HG02610 (cell line): Measurements from ENCODE around the gene ENTPD6.
"Not testable (repeated sequence)": the region's sequence is repeated elsewhere in the genome, so short reads cannot be mapped to it uniquely, and the experiment has no call there.

ENCODE experiments used
- ATAC-seq: cut with Tn5 transposase; IDR thresholded peaks from one replicate; pipeline ENCODE4 v1.9.1; 2021; ENCODE audit warnings: mild to moderate bottlenecking, moderate library complexity; ENCODE audit not compliant: unreplicated experiment

Gene ENTPD6

DNA sequence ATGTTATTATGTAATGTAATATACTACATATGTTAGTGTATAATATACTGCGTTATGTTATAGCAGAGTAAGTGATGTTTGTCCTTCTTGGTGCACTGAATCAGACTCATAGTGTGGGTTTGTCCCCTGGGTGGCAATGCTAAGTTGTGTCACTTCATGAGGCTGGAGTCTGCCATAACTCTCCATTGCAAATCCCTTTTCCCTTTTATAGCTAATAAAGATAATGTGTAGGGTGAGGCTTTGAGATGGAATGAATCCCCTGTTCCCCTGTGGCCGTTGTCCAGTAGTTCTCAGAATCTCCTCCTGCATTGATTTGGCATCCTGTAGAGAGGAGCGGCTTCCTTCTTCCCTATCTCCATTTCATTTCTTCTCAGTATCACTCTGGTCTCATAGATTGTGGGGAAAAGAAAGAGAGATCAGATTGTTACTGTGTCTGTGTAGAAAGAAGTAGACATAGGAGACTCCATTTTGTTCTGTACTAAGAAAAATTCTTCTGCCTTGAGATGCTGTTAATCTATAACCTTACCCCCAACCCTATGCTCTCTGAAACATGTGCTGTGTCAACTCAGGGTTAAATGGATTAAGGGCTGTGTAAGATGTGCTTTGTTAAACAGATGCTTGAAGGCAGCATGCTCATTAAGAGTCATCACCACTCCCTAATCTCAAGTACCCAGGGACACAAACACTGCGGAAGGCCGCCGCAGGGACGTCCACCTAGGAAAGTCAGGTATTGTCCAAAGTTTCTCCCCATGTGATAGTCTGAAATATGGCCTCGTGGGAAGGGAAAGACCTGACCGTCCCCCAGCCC is 45.5 kb downstream of the ENTPD6 start:
- not testable (repeated sequence) for ATAC-seq

DNA sequence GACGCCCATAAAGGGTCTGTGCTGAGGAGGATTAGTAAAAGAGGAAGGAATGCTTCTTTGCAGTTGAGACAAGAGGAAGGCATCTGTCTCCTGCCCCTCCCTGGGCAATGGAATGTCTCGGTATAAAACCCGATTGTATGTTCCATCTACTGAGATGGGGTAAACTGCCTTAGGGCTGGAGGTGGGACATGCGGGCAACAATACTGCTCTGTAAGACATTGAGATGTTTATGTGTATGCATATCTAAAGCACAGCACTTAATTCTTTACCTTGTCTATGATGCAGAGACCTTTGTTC is 46.1 kb downstream of the ENTPD6 start:
- ATAC-seq: not testable (repeated sequence)

DNA sequence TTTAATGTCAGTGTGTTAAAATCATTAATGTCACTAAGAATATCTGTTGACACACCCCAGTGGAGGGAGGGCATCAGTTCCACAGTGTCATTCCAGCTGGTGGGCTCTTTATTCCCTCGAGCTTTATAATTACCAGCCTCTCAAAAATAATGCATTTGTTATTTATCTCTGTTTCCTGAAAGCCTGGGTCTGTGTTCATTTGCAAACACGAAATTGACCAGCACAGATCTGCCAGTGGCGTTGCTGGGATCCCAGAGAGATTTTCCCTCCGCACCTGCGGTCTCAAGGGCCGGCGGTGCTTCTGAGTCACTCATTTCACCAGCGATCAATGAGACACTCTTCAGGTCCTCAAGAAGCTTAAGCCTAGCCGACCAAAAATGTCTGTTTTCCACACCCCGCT is 46.7 kb downstream of the ENTPD6 start:
- no peak for ATAC-seq

DNA sequence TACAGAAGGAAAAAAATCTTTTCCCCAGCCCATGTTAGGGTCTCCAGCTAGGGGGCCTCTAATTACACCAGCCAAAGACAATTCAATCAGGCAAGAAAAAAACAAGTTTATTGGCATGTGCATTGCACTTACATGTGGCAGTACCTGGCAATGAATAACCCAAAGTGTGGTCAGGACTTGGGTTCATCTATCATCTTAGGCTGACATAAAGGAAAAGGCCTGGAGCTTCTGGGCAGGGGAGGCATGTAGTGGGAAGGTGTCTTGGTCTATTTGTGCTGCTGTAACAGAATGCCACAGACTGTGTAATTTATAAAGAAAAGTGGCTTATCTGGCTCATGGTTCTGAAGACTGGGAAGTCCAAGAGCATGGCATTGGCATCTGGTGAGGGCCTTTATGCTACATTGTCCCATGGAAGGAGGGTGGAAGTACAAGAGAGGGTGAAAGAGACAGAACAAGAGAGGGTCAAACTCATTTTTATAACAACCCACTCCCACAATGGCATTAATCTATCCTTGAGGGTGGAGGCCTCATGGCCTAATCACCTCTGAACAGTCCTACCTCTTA is 48.0 kb downstream of the ENTPD6 start:
- ATAC-seq: no peak

DNA sequence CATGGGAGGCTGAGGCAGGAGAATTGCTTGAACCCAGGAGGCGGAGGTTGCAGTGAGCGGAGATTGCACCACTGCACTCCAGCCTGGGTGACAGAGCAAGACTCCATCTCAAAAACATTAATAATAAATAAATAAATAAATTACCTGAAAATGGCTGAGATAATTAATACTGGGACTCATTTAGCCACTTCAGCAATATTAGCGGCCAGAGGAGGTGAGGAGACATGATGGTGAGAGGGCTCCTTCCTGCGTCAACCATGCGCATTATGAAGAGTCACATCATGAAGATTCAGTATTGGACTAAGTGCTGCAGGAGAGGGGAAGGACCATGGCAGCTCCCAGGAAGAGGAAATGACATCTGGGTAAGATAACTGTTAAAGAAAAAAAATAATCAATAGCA is 49.5 kb downstream of the ENTPD6 start:
- ATAC-seq: no peak

DNA sequence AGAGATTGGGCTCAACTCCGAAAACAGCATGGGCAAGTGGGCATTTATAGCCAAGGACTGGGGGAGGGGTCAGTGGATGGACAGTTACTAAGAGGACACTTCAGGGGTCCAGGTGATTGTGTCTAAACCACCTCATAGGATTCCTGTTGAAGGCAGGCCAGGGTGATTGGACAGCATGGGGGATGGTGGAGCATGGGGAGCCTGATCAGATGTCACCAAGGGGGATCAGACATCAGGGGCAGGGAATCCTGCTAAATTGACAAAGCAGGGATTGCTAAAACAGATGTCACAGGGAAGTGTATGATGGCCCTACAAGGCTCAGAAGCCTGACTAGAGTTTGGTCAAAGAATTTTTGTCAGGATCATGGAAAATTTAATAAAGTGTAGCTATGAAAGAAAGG is 49.9 kb downstream of the ENTPD6 start:
- ATAC-seq: no peak

DNA sequence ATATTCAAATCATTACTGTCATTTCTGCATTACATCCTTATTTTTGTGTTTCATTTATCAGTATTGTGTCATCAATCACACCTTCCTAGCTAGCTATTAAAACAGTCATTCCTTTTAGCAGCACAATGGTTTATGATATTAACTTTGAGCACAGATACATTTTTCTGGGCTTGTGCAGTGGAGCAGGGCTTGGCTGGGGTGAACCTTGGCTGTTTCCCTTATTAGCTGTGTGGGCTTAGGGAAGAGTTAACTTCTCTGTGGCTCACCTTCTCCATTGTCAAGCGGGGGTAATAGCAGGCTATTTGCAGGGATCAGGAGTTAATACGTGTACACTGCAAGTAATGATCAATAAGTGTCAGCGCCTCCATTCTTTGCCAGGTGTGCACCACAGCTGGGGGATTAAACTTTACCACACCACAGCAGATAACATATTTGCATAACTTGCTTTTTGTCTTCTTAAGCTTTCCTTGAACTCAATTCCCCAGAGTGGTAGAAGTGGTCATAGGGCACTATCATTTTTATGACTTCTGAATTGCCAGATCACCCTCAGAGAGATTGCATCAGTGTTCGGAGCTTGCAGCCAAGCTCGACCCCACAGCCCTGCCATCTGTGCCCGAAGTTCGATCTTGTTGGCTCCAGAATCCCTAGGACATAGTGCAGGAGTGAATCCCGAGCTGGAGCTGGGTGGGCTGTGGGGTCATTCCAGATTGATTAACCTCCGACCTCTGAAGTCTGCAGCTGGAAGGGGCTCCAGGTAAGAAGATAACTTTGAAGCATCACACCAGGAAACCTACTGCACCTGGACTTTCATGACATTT is 50.9 kb downstream of the ENTPD6 start:
- ATAC-seq: no peak

DNA sequence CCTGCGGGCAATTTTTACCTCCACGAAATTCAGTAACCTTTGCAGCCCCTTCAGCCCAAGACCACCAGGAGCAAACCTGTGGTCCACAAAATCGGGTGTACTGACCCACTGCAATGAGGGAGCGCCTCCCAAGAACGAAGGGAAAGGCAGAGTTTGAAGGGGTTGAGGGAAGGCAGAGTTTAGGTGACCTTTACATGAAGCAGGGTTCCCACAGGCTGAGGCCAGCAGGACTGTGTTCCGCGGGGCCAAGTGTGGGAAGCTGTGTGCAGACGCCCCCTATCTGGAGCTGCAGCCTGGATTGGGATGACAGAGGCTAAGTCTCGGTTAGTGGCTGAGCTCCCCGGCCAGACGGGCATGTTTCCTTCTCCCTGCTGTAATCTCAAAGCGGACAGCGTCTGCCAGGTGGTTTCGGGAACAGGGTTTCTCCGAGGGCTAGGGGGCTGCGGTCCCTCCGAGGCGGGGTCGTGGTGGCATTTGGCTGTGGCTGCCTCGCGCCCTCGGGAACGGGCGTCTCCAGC is 51.5 kb downstream of the ENTPD6 start:
- no peak for ATAC-seq

DNA sequence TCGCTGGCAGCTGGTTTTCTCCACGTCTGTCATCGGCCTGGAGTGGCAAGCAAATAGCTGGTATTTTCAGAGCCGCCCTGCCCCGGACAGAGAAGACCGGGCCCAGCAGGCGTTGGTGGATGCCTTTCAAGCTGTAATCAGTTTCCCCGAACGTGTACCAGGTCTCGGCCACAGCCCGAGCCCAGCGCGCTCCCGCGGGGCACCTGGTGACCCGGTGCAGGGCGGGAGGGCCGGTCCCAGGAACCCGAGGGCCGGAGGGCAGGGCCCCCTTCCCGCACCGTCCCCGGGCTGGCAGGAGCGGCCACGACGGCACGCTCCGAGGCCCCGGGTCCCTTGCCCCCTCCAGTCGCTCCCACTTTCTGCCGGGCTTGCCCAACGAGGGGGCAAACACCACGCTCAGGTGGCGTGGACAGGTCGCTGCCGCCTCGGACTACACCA is 52.0 kb downstream of the ENTPD6 start:
- ATAC-seq: peak; percentile 21

DNA sequence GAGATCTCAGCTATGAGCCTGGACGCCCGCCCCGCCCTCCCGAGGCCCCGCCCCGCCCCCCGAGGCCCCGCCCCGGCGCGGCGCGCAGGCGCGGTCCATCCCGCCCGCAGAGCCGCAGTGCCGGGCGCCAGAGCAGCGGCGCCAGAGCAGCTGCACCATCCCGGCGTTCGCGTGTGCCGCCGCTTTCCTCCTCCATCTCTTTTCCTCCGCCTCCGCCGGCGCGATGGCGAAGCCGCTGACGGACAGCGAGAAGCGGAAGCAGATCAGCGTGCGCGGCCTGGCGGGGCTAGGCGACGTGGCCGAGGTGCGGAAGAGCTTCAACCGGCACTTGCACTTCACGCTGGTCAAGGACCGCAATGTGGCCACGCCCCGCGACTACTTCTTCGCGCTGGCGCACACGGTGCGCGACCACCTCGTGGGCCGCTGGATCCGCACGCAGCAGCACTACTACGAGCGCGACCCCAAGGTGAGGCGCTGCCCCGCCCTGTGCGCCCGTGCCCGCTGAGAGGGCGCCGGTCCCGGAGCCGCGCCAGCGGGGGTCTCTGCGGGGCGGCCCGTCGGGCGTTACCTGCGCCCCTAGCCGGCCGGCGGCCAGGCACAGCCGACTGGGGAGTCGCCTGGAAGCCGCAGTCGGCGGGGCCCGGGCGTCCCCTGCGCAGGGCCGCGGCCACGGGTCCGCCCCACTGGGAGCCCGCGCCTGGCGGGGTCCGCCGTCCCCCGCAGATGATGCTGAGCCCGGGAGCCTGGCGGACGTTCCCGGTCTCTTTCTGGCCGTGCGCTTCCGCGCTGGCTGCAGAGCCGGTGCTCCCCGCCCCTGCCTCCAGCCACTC is 52.7 kb downstream of the ENTPD6 start, which contains the start of gene PYGB:
PYGB (plus strand) TSS at position 130 of the 830 bp plus-strand sequence; CDS start at position 224, 94 bp downstream.
- peak; percentile 65 for ATAC-seq

DNA sequence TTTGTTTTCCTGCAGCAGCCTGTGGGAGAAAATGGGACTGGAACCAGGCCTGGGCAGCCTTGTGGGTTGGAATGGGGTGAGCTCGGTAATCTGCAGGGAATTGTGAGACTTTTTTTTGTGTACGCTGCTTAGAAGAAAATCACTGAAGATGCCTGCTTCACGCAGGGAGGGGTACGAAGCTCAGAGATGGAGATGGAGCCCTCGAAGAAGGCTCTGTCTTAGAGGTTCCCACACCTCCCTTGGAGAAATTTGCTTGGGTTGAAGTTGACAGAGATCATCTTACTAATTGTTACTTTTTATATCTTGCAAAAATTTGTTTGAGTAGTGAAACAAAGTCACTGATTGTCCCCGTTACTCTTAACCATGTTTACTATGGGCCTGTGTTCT is 53.3 kb downstream of the ENTPD6 start:
- ATAC-seq: peak; percentile 1

DNA sequence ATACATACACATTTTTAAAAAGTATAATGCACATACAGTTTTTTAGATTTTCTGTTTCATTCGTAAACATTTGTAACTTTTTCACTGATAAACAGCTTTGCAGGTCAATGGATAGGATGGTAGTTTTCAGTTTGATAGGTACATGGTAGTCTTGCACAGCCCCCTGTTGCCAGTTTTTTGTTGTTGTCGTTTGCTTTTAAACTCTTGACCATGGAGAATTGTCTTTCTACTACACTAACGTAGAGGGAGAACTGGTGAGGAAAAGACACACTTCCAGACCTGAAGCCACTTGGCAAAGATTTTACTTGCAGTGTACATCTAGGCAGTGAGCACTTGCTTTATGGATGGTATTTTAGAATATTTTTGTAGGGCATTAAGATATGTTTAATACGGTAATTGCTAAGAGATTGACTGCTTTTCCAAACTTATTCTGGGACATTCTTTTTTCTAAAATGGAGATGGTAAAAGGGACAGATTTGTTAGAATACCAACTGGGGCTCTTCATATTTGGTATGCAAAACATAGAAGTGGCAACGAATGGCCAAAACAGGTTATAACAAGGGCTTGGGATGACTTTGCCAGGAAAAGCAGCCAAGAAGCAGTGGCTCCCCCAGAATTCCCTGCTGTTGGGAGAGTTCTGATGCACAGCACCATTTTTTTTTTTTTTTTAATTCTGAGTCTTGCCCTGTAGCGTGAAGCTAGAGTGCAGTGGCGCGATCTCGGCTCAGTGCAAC is 53.9 kb downstream of the ENTPD6 start:
- no peak for ATAC-seq

DNA sequence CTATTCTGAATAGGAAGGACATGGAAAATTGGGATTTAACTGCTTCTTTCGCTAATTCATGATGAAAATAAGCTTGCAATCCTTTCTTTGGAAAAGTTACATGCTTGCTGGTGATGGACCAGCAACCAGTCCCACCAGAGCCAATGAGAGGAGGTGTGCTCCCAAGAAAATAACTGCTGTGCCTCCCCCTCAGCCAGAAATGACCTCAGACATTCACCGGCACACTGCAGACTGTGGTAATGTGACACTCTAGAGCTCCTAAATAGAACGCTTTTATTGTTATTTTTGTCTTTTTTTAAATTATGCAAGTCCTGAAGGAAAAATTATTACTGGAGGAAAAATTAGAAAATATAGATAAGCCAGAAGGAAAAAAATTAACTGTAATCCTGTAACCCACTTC is 55.0 kb downstream of the ENTPD6 start:
- ATAC-seq: no peak

DNA sequence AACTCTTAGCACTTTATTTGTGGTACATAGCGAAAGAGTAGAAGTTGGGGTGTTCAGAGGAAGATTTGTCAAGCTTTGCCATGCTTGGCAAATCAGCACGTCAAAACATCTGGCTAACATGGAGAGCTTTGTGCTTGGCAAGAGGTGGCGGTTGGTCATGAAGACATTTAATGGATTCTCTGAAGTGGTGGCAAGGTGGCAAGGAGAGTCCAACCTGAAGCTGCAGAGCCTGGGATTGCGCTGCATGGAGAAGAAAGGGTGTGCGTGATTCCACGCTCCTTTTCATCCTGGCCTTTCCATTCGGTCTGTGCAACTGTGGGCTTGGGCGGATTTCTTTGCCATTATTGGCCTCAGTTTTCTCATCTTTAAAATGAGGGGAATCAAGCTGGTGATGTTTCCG is 55.5 kb downstream of the ENTPD6 start:
- ATAC-seq: no peak

DNA sequence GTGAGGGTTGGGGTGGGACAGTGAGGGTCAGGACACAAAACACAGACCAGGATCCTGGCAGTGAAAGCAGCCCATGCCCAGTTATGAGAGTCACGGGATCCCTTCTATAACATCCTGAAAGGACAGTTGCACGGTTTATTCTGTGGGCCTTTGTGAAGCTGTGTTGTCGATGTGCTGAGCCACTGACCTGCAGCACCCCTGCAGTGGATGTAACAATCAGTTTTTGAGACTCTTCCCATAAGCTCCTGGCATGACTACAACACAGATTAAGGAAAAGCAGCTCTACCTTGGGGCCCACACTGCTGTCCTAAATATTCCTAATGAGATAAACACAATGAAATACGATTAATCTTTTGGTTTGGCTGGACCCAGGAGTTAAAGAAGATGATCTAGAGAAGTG is 56.0 kb downstream of the ENTPD6 start:
- ATAC-seq: no peak

DNA sequence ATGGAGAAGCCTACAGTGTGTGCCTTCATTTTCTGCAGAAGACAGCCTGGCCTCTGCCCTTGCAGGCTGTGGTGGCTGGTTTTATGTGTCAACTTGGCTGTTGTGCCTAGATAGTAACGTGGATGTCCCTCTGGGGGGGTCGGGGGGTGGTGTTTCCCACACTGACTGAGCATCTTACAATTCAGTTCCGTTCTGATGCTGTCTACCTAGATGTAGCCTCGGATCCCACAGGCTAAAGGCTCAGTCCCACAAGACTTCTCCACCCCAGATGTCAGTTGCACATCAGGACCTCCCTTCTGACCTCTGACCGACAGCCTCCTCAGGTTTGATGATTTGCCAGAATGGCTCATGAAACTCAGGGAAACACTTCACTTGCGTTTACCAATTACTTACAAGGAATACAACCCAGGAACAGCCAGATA is 56.7 kb downstream of the ENTPD6 start:
- no peak for ATAC-seq

DNA sequence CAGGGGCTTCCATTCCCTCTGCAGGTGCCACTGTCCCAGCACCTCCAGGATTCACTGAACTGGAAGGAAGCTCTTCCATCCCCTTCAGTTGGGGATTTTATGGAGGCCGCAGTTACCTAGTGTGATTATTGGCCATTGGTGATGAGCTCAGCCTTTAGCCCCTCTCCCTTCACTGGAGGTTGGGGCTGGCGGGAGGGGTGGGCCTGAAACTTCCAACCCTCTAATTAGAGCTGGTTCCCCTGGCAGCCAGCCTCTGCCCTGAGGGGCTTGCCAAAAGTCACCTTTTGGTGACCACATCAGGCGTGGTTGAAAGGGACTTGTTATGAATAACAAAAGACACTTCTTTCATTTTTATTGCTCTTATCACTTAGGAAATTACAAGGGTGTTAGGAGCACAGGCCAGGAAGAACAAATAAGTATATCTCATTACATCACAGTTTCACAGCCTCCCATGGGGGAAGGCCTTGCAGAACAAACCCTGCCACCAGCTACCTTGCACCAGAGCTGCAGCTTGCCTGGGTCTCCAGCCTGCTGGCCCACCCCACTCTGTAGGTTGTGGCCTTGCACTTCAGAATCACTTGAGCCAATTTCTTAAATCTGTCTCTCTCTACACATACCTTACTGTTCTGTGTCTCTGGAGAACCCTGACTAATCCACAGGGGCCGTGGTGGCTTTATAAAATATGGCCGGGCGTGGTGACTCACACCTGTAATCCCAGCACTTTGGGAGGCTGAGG is 57.3 kb downstream of the ENTPD6 start:
- no peak for ATAC-seq

DNA sequence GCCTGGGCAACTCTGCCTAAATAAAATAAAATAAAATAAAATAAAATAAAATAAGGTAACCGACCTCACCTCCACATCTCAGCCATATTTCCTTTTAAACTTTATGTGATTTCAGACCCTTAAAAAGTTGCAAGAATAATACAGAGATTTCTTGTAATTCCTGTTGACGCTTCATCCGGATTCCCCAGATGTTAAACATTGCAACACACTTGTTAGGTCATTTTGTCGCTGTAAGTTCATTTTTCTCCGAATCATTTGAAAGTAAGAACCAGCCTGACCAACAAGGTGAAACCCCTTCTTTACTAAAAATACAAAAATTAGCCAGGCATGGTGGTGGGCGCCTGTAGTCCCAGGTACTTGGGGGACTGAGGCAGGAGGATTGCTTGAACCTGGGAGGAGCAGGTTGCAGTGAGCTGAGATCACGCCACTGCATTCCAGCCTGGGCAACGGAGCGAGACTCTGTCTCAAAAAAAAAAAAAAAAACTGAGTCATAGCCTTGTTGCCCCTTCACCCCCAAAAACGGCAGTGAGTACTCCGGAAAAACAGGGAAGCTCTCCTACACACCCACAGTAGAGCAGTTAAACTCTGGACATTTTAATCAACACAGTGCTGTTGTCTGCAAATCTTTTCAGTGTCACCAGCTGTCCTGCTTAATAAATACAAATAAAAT is 58.2 kb downstream of the ENTPD6 start:
- ATAC-seq: no peak

DNA sequence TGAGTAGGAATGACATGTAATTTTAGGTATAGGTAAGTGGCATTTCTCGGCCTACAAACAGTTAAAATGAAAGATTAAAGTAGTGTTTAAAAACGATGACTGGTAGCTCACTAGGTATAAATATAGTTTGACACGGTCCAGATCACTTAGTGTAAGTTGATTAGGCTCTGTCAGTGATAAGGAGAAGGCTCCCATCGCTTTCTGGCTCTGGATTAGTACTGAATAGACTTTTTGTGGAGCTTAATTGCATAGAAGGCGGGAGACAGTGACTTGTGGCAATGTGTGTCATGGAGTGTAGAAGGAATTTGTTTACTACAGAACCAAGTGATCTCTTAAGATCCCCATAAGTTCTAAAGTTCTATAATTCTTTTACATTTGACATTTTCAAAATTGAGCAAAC is 59.1 kb downstream of the ENTPD6 start:
- ATAC-seq: no peak
